ENCODE measurements around the gene BIK.

- TF ChIP-seq, protein P1, sequence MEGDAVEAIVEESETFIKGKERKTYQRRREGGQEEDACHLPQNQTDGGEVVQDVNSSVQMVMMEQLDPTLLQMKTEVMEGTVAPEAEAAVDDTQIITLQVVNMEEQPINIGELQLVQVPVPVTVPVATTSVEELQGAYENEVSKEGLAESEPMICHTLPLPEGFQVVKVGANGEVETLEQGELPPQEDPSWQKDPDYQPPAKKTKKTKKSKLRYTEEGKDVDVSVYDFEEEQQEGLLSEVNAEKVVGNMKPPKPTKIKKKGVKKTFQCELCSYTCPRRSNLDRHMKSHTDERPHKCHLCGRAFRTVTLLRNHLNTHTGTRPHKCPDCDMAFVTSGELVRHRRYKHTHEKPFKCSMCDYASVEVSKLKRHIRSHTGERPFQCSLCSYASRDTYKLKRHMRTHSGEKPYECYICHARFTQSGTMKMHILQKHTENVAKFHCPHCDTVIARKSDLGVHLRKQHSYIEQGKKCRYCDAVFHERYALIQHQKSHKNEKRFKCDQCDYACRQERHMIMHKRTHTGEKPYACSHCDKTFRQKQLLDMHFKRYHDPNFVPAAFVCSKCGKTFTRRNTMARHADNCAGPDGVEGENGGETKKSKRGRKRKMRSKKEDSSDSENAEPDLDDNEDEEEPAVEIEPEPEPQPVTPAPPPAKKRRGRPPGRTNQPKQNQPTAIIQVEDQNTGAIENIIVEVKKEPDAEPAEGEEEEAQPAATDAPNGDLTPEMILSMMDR (IDR thresholded peaks at IDR 0.05) = no peak
- no peak for TF ChIP-seq POLR2A (IDR thresholded peaks at IDR 0.05)
Measured at GRCh38 chr22:43156413-43156812, 45.9 kb downstream of the BIK start.
